Suprapubic skin (tissue), 4 donors: ENCODE data around the gene PODXL. TPM values are rescaled to one million over a fixed set of nuclear protein-coding genes. Genes with fewer than 3 reads are reported as not detected.

Experiments used
- DNase-seq, 2 donors: peaks; one replicate each; pipeline ENCODE4 v3.0.0-alpha.2; 2019; ENCODE audit warnings: low spot score in 2 of 2
- H3K27ac ChIP-seq: fragments of 200-600 bp; sonication (generic); one replicate; pipeline ENCODE4 v1.5.1; 2019
- H3K27me3 ChIP-seq: fragments of 200-600 bp; sonication (generic); one replicate; pipeline ENCODE4 v1.5.1; 2019
- H3K36me3 ChIP-seq: fragments of 200-600 bp; sonication (generic); one replicate; pipeline ENCODE4 v1.5.1; 2019
- H3K4me1 ChIP-seq: fragments of 200-600 bp; sonication (generic); one replicate; pipeline ENCODE4 v1.5.1; 2019
- H3K4me3 ChIP-seq: fragments of 200-600 bp; sonication (generic); one replicate; pipeline ENCODE4 v1.5.1; 2019; ENCODE audit warnings: mild to moderate bottlenecking
- H3K9me3 ChIP-seq: fragments of 200-600 bp; sonication (generic); one replicate; pipeline ENCODE4 v1.5.1; 2019
- CTCF ChIP-seq, 2 donors: fragments of 200-600 bp in 1 of 2; fragments of 450-650 bp in 1 of 2; sonication (generic) in 1 of 2; IDR thresholded peaks; one replicate each; pipeline ENCODE4 v1.5.1; 2016 to 2019; ENCODE audit warnings: antibody characterized with exemption in 2 of 2, mild to moderate bottlenecking in 1 of 2, moderate library complexity in 1 of 2
- EP300 ChIP-seq: sonication (generic); formaldehyde crosslinking; IDR thresholded peaks from one replicate; pipeline ENCODE4 v1.6.1; 2017; ENCODE audit warnings: antibody characterized with exemption
- POLR2A ChIP-seq, 2 donors: fragments of 450-650 bp; IDR thresholded peaks; one replicate each; pipeline ENCODE4 v1.6.1; 2017; ENCODE audit warnings: antibody characterized with exemption in 2 of 2, mild to moderate bottlenecking in 2 of 2, moderate library complexity in 2 of 2
- POLR2AphosphoS5 ChIP-seq, 3 donors: sonication (generic); formaldehyde crosslinking; IDR thresholded peaks; one replicate each; pipeline ENCODE4 v1.6.1; 2017; ENCODE audit warnings: antibody characterized with exemption in 3 of 3
- WGBS: methylation state at CpG from one replicate; pipeline ENCODE4 v1.1.5; 2018; 5-methylcytosine and 5-hydroxymethylcytosine counted together
- total RNA-seq, 4 donors: library from RNA; depleted of rRNA; stranded (reverse); fragments of >200 nt; gene quantifications; one replicate each; pipeline ENCODE4 v1.1.0, GENCODE V29; 2016

Gene PODXL
- total RNA-seq, 4 donors from 2014 or later: 10.2 to 27.9 (median 17.8) TPM

DNA sequence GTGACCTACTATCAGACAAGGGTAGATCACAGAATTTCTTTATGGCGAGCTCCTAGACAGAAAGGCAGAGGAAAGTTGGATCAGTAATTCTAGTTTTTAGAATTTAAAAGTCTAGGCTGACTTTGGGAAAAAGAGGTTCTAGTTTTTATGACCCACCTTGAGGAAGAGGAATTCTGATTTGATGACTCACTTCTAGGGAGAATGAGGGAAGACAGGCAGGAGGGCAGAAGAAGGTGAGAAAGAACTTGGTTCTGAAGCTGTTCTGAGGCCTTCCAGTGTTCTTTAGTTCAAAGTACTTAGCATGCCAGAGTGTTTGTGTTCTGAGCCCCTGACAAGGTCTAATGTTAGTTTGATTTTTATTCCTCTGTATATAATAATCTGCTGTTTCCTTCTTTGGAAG lies 97.2 kb downstream of the PODXL start:
- TF ChIP-seq POLR2A (IDR thresholded peaks at IDR 0.05) (no peak), POLR2AphosphoS5 (IDR thresholded peaks at IDR 0.05) (no peak), EP300 (no peak), CTCF (IDR thresholded peaks at IDR 0.05) (no peak)
- WGBS: 94% methylated on average over 1 of the region's 1 CpG

DNA sequence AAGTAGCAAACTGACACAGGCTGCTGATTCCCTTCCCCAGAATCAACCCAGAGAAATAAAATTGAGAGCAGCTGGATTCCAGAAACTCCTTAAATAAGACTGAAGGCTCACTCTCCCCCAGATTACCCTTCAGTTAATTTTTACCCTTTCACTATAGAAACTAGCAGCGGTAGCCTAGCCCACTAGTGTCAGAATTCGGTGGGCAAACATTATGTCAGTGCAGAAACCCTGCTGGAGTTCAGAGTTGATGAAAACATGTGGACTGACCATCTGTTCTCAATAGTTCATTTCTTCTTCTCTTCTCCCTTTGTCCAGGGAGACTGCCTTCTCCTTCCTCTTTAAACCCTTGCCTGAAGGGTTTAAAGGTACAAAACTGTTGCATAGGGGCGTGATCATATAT lies 100.1 kb downstream of the PODXL start:
- no peak for TF ChIP-seq EP300
- no peak for TF ChIP-seq CTCF (IDR thresholded peaks at IDR 0.05)
- no peak for TF ChIP-seq POLR2AphosphoS5 (IDR thresholded peaks at IDR 0.05)
- no peak for TF ChIP-seq POLR2A (IDR thresholded peaks at IDR 0.05)
- Histone ChIP-seq H3K4me1 (no peaks in the 10 kb centered on the region), H3K4me3 (no peak overlapping the region), H3K9me3 (no peaks in the 10 kb centered on the region), H3K36me3 (peaks cover 15% of the 10 kb centered on the region), H3K27ac (no peak overlapping the region), H3K27me3 (no peaks in the 10 kb centered on the region)
- 91% methylated on average over 3 of the region's 3 CpGs for WGBS
- DNase-seq: no peak

More for the DNA sequence above, 97.2 kb downstream of the PODXL start:
- H3K4me3 ChIP-seq: no peak overlapping the region
- H3K27ac ChIP-seq: no peak overlapping the region
- no peaks in the 10 kb centered on the region for H3K27me3 ChIP-seq
- DNase-seq: no peak
- peaks cover 26% of the 10 kb centered on the region for H3K36me3 ChIP-seq
- H3K4me1 ChIP-seq: no peaks in the 10 kb centered on the region
- H3K9me3 ChIP-seq: no peaks in the 10 kb centered on the region

GRCh38 chr7:131455546-131455945 lies 100.9 kb downstream of the PODXL start:
- DNase-seq: no peak
- no peaks in the 10 kb centered on the region for H3K27me3 ChIP-seq
- TF ChIP-seq POLR2AphosphoS5 (IDR thresholded peaks at IDR 0.05): no peak
- TF ChIP-seq EP300: no peak
- TF ChIP-seq POLR2A (IDR thresholded peaks at IDR 0.05): no peak
- no peak for TF ChIP-seq CTCF (IDR thresholded peaks at IDR 0.05)
- H3K9me3 ChIP-seq: no peaks in the 10 kb centered on the region
- WGBS: 88% methylated on average over 7 of the region's 7 CpGs
- no peaks in the 10 kb centered on the region for H3K4me1 ChIP-seq
- no peak overlapping the region for H3K27ac ChIP-seq
- no peak overlapping the region for H3K4me3 ChIP-seq
- peaks cover 11% of the 10 kb centered on the region for H3K36me3 ChIP-seq

DNA sequence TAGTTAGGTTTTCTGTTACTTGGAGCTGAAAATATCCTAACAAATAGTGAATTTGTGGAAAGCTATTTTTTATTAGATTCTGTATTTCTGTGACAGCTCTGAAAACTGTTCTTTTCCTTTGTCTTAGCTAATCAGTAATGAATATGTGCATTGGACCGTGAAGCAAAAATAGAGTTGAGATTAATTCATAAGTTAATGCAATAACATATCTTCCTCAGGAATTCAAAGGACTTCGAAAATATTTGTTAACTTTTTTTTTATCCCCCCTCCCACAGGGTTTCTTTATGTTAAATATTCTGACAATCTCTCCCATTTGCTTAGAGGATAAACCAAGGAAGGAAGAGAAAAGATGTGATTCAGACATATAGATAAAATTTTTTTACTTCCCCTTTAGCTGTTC lies 101.4 kb downstream of the PODXL start:
- Histone ChIP-seq H3K36me3 (peaks cover 14% of the 10 kb centered on the region), H3K4me1 (no peaks in the 10 kb centered on the region), H3K27ac (no peak overlapping the region), H3K9me3 (no peaks in the 10 kb centered on the region), H3K4me3 (no peak overlapping the region), H3K27me3 (no peaks in the 10 kb centered on the region)
- 93% methylated on average over 2 of the region's 2 CpGs for WGBS
- DNase-seq: no peak
- TF ChIP-seq POLR2AphosphoS5 (IDR thresholded peaks at IDR 0.05) (no peak), EP300 (no peak), CTCF (IDR thresholded peaks at IDR 0.05) (no peak), POLR2A (IDR thresholded peaks at IDR 0.05) (no peak)

DNA sequence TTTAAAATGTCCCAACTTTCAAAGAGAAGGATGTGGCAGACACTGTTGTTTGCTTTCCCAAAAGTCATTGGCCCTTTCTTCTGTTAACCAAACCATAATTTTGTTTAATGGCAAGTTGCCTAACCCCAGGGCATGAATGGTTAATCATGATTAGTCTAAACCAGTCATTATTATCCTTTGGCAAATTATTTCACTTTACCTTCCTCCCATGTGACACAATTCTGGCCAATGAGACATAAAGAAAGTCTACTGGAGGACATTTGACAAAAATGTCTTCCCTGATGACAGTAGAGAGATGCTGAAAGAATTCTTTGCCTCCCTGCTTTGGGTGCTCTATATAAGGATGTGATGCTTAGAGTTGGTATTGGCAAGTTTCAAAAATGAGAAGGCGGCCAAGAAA lies 101.9 kb downstream of the PODXL start:
- Histone ChIP-seq H3K27me3 (no peaks in the 10 kb centered on the region), H3K9me3 (no peaks in the 10 kb centered on the region), H3K4me1 (no peaks in the 10 kb centered on the region), H3K27ac (no peak overlapping the region), H3K4me3 (no peak overlapping the region), H3K36me3 (peaks cover 19% of the 10 kb centered on the region)
- WGBS: 100% methylated on average over 1 of the region's 1 CpG
- no peak for DNase-seq
- TF ChIP-seq CTCF (IDR thresholded peaks at IDR 0.05): no peak
- TF ChIP-seq POLR2AphosphoS5 (IDR thresholded peaks at IDR 0.05): no peak
- no peak for TF ChIP-seq POLR2A (IDR thresholded peaks at IDR 0.05)
- no peak for TF ChIP-seq EP300

Other genes starting within 250 kb of the PODXL start
- 10 to 100 TPM; 32.9 to 76.0 (median 39.9) TPM for gene MKLN1, start 228.8 kb downstream of the PODXL start, total RNA-seq